GM13977 (cell line): ENCODE measurements around the gene NHS.

Experiments used
- DNase-seq: peaks from one replicate; pipeline ENCODE4 v3.0.0; 2012; ENCODE audit warnings: low spot score
- in situ Hi-C: fragments of 300-500 bp; cut with MboI; formaldehyde crosslinking; loops from one replicate; pipeline ENCODE4 v1.12.0; 2022; ENCODE audit warnings: low sequenced_read_pairs, low pct_unique_long_range_greater_than_20kb, mixed read lengths, inconsistent platforms; ENCODE audit not compliant: unreplicated experiment
- TF ChIP-seq, protein P1 (sequence below): IDR thresholded peaks from 2 replicates; pipeline ENCODE4 v1.5.1; 2012; ENCODE audit warnings: mild to moderate bottlenecking, control low read depth; ENCODE audit not compliant: insufficient read depth; ENCODE audit errors: extremely low read depth, missing control alignments

Gene NHS

DNA sequence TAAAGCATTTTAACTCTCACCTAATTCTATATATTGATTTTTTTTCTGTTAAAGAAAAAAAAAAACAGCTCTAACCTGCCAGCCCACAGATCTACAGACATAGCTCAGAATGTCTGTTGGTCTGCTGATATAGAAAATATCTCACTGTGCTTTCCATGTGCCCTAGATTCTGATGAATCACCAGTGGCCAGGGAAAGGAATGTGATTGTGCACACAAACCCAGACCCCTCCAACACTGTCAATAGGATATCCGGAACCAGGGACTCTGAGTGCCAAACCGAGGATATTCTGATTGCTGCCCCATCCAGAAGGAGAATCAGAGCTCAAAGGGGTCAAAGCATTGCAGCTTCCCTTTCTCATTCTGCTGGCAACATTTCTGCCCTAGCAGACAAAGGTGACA lies 350.2 kb downstream of the NHS start:
- TF ChIP-seq, protein P1, sequence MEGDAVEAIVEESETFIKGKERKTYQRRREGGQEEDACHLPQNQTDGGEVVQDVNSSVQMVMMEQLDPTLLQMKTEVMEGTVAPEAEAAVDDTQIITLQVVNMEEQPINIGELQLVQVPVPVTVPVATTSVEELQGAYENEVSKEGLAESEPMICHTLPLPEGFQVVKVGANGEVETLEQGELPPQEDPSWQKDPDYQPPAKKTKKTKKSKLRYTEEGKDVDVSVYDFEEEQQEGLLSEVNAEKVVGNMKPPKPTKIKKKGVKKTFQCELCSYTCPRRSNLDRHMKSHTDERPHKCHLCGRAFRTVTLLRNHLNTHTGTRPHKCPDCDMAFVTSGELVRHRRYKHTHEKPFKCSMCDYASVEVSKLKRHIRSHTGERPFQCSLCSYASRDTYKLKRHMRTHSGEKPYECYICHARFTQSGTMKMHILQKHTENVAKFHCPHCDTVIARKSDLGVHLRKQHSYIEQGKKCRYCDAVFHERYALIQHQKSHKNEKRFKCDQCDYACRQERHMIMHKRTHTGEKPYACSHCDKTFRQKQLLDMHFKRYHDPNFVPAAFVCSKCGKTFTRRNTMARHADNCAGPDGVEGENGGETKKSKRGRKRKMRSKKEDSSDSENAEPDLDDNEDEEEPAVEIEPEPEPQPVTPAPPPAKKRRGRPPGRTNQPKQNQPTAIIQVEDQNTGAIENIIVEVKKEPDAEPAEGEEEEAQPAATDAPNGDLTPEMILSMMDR = no peak
- in situ Hi-C loops = no loop called here
- no peak for DNase-seq

DNA sequence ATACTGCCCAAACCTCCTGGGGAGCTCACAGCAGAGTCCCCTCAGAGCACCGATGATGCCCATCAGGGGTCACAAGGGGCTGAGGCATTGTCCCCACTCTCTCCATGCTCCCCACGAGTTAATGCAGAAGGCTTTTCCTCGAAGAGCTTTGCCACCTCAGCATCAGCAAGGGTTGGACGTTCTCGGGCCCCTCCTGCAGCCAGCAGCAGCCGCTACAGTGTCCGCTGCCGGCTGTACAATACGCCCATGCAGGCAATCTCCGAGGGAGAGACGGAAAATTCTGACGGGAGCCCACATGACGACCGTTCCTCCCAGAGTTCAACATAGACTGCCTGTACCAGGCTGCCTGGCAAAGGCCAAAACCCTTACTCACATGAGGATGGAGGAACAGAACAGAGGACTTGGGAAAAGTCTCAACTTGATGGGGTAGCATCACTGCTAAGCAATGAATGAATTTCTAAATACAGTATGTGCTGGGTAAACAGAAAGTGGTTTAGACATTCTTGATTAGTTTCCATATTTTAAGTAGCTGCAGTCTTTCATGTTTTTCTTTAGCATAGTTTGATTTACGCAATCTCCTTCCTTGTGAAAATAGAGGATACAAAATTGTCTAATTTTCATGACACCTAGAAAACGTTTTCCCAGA lies 357.3 kb downstream of the NHS start:
- no peak for DNase-seq
- in situ Hi-C loops = no loop called here
- TF ChIP-seq, protein P1 = no peak

DNA sequence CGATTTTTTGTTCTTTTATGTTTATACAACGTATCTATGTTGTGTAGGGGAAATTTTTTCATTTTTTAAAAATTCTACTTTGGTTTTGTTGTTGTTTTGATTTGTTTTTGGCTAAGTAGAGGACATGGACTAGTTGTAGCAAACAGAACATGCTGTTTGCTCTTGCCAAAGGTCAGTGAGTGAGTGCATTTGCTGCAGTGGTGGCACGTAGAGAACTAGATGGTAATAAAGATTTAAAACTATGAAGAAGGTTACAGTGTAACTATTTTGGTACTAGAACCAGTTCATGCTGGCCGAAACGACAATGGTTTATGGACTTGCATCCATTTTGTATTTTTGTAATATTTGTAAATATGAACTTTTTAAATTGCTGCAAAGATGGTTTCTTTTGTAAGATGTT lies 360.4 kb downstream of the NHS start:
- in situ Hi-C loops = no loop called here
- DNase-seq = no peak
- TF ChIP-seq, protein P1 = no peak

DNA sequence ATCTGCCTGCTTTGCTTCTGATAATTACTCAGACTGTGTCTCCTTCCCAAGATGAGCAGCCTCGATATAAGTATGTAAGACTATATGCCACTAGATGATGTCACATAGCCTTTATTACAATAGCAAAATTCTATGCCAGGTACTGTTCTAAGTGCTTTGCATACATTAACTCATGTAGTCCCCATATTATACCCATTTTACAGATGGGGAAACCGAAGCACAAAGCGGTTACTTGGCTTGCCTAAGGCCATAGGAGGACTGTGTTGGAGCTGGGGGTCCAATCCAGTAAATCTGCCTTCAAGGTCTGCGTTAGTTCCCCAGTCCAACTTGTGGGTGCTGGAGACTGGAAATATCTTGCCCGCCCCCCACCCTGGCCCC lies 361.5 kb downstream of the NHS start:
- no peak for DNase-seq
- TF ChIP-seq, protein P1 = no peak
- in situ Hi-C loops = no loop called here

DNA sequence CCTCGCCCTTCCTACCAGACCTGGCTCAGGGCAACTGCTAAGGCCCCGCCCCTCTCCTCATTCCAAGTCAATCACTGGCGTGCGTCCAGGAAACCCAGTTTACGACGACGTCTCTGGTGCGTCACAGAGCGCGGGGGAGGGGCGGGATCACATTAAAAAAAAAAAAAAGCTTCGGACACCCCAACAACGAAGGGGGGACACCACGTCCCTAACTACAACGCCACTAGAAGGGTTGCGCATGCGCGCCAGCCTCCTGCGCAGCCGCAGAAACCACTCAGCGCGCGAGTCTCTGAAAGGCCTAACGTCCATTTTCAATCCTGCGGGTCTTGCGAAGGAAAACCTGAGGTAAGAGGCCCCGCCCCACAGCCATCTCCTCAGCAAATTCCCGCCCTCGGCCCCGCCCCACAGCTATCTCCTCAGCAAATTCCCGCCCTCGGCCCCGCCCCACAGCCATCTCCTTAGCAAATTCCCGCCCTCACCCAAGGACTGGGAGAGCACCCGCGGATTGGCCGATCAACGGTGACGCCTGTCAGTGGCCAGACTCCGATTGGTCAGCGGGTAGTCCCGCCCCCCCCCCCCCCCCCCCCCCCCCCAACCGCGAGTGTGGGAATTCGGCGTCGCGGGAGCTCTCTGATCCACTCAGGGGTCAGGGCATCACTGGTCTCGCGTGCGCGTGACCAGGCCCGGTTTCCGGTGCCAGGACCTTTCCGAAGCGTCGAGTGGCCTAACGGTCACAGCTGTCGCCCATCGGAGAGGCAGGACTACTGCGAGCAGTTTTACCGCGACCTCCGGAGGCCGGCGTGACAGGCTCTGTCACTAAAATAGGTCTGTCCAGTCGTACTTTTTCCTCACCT lies 362.1 kb downstream of the NHS start, which contains the start of gene SCML1:
TSS of gene SCML1 (plus strand) at position 638 of the 854 bp plus-strand sequence. CDS start 6,694 bp downstream, outside the sequence.
- peak; percentile 43 for DNase-seq
- TF ChIP-seq, protein P1 = no peak
- in situ Hi-C loops = no loop called here

DNA sequence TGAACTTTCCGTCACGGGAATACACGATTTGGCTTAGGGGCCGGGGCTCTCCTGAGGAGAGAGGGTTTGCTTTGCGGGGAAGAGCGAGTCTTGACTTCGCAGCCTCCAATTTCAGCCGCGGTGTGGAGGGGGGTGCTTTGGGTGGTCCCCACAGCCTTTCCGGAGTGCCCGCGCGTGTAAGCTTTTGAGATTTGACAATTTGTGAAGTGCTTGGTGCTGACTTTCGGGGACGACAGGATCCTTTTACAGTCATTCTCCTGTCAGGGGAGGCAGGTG lies 362.6 kb downstream of the NHS start:
- no peak for DNase-seq
- TF ChIP-seq, protein P1 = no peak
- in situ Hi-C loops = no loop called here
